ENCODE data around the gene MED16.

DNA sequence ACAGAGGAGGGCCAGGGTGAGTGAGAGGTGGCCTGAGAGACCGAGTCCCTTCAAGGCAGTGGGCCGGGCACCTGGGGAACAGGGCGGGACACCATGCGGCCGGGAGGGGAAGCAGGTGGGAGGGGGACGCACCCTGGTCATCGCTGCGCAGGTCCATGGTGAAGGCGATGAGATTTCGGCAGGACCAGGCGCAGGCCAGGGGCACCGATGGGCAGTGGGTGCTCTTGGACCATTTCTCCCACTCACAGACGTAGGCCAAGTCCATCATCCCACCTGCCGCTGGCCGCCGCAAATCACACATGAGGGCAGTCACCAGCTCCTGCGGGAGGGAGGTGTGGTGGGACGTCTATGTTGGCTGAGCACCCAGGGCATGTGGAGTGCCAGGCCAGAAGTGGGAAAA, 2.2 kb downstream of the MED16 start:
- TF ChIP-seq POLR2A (IDR thresholded peaks at IDR 0.05) (no peak), POLR2AphosphoS5 (IDR thresholded peaks at IDR 0.05) (no peak)
